ENCODE data around the gene CSNK1D.

CSNK1D gene

DNA sequence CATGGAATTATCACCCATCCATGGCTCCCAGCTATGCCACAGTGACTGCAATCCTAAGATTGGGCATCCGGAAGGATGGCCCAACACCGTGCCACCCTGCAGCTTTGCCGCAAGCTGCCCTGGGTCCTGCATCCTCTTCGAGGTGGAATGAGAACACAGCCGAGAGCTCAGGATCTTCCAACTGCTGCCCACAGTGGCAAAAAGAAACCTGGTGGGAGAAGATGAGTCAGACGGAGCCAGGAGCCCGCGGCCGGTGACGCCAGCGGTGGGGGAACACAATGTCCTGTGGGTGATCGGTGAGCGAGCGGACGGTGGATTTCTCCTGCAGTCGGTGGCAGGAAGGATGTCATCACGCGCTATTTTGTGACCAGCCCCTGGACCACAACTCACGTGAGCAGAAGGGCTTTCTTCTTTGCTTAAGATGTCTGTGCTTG lies 23.8 kb upstream of the CSNK1D start:
- peak overlapping the region; percentile 99 for H3K27ac ChIP-seq
- TF ChIP-seq, protein P1, sequence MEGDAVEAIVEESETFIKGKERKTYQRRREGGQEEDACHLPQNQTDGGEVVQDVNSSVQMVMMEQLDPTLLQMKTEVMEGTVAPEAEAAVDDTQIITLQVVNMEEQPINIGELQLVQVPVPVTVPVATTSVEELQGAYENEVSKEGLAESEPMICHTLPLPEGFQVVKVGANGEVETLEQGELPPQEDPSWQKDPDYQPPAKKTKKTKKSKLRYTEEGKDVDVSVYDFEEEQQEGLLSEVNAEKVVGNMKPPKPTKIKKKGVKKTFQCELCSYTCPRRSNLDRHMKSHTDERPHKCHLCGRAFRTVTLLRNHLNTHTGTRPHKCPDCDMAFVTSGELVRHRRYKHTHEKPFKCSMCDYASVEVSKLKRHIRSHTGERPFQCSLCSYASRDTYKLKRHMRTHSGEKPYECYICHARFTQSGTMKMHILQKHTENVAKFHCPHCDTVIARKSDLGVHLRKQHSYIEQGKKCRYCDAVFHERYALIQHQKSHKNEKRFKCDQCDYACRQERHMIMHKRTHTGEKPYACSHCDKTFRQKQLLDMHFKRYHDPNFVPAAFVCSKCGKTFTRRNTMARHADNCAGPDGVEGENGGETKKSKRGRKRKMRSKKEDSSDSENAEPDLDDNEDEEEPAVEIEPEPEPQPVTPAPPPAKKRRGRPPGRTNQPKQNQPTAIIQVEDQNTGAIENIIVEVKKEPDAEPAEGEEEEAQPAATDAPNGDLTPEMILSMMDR (conservative IDR thresholded peaks at IDR 0.05): no peak

DNA sequence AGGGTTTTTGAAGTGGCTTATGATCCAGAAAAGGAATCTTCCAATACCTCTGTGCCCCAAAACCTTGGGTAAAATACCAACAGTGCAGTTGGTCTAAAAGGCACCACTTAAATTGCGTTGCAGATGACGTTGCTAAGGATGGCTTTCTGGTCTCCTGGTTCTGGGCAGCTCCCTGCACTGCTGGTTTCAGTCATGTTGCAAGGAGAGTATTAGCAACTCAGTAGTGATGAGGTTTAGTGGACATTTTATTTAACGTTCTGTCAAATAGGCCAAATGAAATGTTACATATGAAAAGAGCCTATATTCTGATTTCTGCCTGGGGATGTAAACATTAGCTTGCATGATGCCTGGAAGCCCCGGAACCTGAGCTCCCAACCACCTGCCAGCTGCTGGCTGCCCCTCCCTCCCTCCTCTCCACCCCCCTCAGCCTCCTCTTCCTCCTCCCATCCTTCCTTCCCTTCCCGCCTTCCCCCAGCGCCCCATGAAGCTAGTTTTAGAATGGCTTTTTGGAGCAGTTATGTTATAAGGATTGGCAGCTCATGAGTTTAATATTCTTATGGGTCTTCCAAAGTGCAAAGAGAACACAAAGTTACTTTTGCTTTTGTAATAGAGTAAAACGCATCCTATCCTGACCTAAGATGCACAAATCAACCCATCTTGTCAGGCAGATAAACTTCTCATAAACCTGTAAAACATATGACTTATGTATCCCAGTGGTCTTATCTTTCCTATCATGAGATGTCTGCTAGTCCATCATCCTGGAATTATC lies 23.2 kb upstream of the CSNK1D start:
- H3K27ac ChIP-seq: peak overlapping the region; percentile 99
- TF ChIP-seq, protein P1 (conservative IDR thresholded peaks at IDR 0.05): no peak

DNA sequence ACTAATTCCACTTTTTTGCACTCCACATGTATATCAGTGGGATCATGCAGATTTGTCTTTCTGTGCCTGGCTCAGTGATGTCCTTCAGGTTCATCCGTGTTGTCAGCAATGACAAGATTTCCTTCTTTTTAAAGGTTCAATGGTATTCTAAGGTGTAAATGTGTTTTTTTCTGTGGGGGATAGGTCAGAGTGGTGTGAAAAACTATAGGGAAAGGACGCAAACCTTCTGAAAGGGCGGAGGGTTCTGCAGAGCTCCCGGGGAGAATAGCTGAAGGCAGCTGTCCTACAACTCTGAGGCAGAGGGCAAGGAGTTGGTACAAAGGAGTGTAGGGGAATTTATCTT lies 21.9 kb upstream of the CSNK1D start:
- TF ChIP-seq, protein P1 (conservative IDR thresholded peaks at IDR 0.05): no peak

DNA sequence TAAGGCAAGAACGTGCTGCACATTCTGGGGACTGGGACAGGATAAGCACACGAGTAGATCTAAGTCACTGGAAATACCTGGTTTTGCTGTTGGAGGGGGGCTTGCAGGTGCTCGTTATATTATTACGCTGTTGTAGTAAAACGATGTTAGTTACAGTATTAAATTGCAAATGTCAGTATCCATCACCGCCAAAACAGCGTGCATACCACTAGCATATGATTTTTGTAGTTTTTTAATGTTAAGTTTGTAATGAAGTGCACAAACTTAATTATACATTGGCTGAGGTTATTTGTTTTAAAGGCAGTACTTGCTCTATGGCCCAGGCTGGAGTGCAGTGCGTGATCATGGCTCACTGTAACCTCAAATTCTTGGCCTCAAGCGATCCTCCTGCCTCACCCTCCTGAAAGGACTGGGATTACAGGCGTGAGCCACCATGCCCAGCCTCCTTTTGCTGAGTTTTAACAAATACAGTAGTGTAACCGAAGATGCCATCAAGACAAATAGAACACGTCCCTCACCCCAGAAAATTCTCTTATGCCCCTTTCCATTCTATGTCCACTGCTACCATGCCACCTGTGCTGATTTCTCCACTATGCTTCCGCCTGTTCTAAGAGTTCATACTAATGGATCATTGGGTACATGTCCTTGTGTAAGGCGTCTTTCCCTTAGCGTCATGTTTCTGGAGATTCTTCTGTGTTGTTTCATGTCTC lies 20.7 kb upstream of the CSNK1D start:
- peak overlapping the region; percentile 99 for H3K27ac ChIP-seq
- TF ChIP-seq, protein P1 (conservative IDR thresholded peaks at IDR 0.05): no peak

More for the DNA sequence above, 21.9 kb upstream of the CSNK1D start:
- H3K27ac ChIP-seq: peak overlapping the region; percentile 99

DNA sequence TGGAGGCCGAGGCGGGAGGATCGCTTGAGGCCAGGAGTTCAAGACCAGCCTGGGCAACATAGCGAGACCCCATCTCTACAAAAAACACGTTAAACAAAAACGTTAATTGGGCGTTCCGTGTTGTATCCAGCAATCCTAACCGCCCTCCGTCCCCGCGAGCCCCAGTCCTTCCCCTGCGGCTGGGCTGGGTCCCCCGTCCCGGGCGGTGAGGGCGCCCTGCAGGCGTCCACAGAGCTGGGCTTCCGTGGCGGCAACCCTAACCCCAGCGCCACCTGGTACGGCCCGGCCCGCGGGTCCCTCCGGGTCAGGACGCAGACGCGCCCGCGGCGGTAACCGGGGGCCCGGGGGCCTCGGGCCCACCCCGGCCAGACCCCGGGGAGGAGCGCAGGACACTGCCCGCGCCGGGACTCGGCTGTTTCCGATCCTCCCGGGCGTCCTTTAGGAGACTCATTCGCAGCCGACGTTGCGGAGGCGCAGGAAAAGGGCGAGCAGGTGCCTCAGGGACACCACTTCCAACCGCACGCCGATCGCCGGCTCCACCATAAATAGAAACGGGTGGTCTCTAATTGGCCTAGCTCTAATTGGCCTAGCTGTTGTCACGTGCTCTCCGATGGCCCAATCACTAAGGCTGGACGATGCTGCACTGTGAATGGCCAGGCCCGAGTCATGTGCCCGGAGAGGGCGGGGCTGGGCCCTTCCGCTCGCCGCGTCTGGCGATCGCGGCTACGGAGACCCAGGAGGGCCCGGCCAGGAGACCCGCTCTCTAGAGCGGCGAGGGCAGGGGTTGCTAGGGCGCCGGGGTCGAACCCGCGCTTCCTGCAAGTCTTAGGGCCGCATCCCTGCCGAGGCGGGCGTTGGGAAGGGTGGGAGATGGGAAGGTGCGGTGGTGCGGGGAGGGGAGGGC lies 19.0 kb upstream of the CSNK1D start:
- H3K27ac ChIP-seq: peak overlapping the region; percentile 99
- TF ChIP-seq, protein P1 (conservative IDR thresholded peaks at IDR 0.05): no peak

DNA sequence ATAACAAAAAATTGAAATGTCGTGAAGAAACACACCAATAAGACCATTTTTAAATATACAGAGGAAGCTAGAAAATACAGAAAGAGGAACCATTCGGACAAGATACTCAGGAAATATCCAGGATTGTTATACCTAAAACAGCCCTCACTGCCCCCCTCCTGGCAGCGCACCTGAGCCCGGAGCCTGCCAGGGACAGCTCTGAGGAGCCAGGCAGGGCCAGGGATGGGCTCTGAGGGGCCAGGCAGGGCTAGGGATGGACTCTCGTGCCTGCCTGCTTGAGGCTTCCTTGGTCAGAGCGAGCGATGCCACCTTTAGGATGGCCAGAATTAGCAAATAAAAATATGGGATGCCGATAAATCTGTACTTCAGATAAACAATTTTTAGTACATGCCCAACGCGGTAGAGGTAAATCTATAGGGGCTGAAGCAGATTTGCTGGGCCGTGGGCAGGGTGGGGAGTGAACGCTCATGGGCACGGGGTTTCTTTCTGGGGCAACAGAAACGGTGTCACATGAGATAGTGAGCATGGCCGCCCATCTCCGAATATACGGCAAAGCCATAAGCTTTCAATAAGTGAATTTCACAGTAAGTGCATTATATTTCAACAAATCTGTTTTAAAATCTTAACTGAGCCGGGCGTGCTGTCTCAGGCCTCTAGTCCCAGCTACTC lies 18.2 kb upstream of the CSNK1D start:
- TF ChIP-seq, protein P1 (conservative IDR thresholded peaks at IDR 0.05): no peak
- peak overlapping the region; percentile 99 for H3K27ac ChIP-seq

Measured in VCaP (cell line).